Stimulated activated CD4-positive, alpha-beta T cell treated with anti-CD3 and anti-CD28 coated beads, Interleukin-1b, Interleukin-23, amount 100 ng/mL, for 48 hours (primary cell): ENCODE results near the gene HBZ.
"Not testable (repeated sequence)": the region's sequence is repeated elsewhere in the genome, so short reads cannot be mapped to it uniquely, and the experiment has no call there.

Experiments used
- DNase-seq: peaks from one replicate; pipeline ENCODE4 v3.0.0-alpha.2; 2020

The HBZ gene

DNA sequence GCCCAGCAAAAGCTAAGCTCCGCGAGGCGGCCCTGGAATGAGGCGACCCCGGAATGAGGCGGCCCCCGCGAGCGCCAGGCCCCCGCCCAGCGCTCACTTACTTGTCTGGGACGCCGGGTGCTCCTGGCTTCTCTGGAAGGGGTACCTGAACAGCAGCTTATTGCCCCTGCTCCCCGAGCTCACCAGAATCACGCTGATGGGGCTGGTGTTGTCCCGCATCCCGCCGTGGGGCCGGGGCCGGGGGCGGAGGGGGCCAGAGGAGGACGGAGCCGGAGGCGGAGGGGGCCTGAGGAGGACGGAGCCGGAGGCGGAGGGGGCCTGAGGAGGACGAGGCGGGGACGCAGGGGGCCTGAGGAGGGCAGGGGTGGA is 14.4 kb upstream of the HBZ start:
- peak; percentile 25 for DNase-seq

DNA sequence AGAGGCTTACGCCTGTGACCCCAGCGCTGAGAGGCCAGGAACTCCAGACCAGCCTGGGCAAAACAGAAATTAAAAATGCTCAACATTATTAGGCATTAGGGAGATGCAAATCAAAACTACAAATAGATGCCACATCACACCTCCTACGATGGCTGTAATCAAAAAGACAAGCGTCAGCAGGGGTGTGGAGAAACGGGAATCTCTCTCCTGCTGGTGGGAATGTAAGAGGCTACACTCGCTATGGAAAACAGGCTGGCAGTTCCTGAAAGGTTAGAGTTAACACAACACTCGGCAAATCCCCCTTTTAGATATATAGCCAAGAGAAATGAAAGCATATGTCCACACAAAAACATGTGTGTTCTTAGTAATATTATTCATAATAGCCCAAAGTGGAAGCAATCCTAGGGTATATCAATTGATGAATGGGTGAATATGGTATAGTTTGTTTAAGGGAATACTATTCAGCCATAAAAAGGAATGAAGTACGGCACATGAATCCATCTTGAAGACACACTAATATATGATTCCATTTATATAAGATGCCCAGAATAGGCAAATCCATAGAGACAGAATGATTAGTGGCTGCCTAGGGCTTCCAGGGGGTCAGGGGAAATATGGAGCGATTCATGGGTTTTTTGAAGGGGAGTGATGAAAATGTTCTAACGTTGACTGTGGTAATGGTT is 12.1 kb upstream of the HBZ start:
- no peak for DNase-seq

DNA sequence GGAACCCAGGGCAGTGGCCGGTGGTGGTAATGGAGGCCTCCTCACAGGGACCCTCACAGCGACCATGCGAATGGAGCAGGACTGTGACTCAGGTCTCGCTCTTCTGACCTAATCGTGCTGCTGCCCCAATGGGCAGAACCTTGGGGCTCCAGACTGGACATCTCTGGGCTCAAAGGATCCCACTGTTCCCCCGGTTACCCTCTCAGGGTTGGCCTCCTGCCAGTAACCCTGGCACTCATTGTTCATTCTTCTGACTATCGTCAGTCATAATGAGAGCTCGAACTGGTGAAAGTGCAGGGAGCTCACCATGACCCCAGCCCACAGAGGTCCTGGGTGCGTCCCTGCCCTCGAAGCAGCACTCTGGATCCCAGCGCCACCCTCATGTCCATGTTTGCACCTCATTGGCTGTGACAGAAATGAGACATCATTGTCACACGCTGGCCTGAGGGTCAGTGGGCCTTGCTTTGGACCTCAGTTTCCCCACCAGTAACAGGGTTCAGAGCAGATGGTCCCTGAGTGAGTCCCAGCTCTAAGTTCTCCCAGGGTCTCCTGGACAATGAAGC is 10.0 kb upstream of the HBZ start:
- DNase-seq: no peak

DNA sequence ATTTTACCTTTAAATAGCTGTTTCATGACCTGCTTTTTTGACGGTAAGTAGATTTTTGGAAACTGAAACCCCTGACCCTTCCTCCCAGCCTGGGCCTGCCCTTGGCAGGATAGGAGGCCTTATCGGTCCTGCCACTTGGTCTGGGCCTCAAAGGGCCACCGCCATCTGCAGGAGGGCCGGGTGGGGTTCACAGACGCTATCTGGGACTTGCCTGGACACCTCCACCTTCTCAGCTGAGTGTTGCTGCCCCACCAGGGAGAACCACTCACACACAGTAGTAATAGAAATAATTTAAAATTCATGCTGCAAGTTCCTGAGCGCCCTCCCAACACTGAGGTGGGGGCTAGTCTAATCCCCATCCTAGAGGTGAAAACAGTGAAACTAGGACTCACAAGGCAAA is 9.4 kb upstream of the HBZ start:
- no peak for DNase-seq

DNA sequence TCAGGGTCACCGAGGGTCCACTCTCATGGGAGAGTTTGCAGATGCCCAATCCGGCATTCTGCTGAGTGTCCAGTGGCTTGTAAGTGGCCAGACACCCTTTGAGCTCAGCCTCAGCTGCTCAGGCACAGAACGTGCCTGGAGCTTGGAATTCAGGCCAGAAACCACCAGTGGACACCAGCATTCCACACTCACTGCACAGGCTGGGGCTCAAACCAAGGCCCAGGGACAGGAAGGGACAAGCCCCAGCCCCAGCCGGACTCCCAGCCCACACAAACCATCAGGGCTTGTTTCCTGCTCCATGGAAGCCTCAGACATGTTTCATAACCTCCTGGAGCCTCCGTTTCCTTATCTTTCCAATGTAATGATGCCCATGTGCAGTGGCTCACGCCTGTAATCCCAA is 9.0 kb upstream of the HBZ start:
- no peak for DNase-seq

DNA sequence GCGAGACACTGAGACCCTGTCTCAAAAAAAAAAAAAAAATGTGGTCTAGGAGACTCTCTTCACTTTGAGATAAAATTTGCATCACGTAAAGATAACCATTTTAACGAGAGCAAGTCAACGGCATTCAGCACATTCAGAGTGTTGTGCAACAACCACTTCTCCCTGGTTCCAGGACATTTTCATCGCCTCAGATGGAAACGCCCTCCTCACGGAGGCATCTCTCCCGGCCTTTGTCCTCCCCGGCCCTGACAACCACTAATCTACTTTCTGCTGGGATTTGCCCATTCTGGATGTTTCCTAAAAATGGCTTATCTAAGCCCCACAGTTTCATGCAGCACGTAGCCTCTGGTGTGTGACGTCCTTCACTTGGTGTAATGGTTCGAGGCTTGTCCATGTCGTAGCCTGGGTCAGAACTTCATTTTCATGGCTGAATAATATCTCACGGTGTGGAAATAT is 7.6 kb upstream of the HBZ start:
- DNase-seq: no peak

DNA sequence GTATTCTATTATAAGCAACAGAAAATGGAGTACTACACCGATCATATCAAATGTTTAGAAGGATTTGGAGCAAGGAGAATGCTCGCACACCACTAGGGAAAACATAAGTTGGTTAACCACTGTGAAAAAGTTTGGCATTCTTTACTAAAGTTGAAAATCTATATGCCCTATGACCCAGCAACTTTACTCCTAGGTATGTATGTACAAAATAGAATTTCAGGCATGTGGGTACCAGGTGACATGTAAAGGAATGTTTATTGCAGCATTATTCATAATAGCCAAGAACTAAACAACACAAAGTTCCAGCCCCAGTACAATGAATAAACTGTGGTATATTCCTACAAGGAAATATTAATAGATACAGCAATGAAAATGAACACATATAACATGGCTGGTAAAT is 5.8 kb upstream of the HBZ start:
- DNase-seq: no peak

DNA sequence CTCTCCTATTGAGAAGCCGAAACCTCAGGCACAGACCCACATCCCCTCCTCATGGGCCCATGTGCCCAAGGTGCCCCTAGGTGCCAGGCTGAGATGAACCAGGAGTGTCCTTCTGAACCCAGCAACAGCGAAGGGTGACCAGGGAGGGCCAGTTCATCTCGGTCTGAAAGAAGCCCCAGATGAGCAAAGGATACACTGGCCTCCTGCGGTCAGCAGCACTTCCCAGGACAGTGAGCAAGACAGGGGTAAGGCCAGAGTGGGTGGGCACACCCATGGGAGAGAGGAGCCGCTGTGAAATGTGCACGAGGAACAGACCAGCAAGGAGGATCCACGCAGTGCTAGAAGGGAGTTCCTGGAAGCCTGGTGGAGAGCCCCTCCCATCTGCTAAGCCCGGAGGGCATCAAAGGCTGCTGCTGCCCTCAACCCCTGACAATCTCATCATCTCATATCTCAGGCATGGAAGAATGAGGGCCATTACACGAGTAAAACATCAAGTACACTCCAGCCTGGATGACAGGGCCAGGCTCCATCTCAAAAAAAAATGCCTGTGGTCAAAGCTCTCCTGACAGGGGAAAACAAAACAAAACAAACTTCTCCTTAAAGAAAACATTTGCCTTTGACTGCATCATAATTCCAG is 3.3 kb upstream of the HBZ start:
- DNase-seq: no peak

DNA sequence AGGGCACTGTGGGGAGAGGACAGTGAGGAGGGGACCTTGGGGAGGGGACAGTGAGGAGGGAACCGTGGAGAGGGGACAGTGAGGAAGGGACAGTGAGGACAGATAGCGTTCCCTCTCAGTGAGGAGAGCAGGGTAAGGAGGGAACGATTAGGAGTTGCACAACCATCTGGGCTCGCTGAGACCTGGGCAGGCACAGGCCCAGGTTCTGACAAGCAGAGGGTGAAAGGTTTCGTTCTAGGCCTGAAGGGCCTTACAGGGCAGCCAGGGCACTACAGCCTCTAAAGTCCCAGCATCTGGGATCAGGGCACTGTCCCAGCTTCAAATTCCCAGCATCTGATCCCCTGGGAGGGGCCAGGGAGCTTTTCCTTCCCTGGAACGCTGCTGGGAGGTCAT is 681 bp downstream of the HBZ start:
- not testable (repeated sequence) for DNase-seq

DNA sequence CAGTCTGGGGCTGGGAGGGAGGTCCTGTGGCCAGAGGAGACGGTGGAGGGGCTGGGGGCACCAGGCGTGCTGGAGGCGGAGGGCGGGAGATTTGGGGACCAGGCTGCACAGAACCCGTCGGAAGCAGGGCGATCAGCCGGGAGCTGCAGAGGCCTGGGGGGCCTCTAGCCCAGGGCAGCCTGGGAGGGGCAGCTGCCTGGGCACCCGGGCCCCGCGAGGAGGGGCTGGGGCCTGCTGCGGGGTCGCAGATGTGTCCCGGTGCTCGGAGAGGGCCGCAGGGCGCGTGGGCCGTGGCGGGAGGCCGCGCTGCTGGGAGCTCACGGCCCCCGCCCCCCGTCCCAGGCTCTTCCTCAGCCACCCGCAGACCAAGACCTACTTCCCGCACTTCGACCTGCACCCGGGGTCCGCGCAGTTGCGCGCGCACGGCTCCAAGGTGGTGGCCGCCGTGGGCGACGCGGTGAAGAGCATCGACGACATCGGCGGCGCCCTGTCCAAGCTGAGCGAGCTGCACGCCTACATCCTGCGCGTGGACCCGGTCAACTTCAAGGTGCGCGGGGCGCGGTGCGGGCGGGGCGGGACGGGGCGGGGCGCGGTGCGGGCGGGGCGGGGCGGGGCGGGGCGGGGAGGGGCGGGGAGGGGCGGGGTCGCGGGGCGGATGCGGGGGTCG is 1.2 kb downstream of the HBZ start:
- DNase-seq: not testable (repeated sequence)

DNA sequence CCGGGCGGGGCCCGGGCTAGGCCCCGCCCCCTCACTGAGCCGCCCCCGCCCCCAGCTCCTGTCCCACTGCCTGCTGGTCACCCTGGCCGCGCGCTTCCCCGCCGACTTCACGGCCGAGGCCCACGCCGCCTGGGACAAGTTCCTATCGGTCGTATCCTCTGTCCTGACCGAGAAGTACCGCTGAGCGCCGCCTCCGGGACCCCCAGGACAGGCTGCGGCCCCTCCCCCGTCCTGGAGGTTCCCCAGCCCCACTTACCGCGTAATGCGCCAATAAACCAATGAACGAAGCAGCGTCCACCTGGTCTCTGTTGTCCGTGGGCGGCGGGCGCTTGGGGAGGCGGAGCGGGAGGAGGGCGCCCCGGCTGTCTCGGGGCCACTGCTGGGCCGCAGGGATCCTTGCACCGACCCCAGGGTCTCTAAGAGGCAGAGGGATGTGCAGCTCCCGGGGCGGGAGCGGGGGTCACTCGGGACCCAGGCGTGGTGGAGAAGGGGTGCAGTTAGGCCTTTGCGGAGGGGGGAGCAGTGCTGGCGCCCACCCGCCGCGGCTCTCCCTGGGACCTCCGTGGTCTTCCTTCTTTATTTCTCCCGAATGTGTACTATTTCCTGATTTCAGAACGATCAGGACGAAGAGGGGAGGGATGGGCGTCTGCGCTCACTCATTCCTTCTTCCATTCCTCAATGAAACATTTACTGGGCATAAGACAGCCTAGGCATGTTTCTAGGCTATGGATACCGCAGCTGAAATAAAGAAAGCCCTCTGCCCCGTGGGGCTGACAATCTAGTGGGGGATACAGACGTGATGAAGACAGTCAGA is 2.0 kb downstream of the HBZ start:
- DNase-seq: peak; percentile 22

DNA sequence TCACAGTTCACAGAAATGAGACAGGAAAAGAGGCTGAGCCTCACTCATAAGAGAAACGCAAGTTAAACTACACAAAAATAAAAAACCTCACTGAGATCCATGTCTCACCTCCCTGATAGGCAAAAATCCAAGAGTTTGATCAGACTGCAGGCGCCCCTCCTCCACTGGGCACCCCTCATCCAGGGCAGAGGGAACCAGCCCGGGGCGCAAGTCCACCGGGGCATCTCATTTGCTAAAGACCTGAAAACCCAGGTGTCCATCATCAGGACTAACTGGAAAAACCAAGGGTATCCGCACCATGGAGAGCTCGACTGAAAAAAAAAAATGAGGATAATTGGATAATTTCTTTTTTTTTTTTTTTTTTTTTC is 2.6 kb downstream of the HBZ start:
- no peak for DNase-seq

DNA sequence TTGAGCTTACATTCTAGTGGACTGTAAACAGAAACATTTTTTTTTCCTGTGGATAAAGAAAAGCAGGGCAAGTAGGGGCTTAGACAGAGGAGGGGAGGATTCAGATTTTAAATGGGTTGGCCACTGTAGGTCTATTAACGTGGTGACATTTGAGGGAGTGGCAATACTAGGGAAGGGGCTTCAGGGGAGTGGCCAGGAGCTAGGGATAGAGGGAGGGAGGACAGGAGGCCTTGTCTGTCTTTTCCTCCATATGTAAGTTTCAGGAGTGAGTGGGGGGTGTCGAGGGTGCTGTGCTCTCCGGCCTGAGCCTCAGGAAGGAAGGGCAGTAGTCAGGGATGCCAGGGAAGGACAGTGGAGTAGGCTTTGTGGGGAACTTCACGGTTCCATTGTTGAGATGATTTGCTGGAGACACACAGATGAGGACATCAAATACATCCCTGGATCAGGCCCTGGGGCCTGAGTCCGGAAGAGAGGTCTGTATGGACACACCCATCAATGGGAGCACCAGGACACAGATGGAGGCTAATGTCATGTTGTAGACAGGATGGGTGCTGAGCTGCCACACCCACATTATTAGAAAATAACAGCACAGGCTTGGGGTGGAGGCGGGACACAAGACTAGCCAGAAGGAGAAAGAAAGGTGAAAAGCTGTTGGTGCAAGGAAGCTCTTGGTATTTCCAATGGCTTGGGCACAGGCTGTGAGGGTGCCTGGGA is 6.8 kb downstream of the HBZ start:
- no peak for DNase-seq

DNA sequence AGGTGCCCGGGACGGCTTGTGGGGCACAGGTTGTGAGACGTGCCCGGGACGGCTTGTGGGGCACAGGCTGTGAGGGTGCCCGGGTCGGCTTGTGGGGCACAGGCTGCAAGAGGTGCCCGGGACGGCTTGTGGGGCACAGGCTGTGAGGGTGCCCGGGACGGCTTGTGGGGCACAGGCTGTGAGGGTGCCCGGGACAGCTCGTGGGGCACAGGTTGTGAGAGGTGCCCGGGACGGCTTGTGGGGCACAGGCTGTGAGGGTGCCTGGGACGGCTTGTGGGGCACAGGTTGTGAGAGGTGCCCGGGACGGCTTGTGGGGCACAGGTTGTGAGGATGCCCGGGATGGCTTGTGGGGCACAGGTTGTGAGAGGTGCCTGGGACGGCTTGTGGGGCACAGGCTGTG is 7.8 kb downstream of the HBZ start:
- not testable (repeated sequence) for DNase-seq

DNA sequence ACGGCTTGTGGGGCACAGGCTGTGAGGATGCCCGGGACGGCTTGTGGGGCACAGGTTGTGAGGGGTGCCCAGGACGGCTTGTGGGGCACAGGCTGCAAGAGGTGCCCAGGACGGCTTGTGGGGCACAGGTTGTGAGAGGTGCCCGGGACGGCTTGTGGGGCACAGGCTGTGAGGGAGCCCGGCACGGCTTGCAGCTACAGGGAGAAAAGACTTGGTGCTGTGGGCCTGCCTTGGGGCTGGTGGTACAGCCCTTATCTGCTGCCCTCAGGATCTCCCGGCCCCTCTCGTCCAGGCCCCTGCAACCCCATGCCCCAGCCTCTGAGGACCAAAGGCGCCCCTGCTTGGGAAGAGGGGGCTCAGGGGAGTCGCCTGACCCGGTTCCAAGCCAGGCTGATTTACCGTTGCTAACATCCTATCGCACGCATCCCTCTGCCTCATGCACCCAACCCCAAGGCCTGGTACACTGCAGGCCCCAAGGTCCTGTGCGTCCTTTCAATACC is 8.3 kb downstream of the HBZ start:
- no peak for DNase-seq

DNA sequence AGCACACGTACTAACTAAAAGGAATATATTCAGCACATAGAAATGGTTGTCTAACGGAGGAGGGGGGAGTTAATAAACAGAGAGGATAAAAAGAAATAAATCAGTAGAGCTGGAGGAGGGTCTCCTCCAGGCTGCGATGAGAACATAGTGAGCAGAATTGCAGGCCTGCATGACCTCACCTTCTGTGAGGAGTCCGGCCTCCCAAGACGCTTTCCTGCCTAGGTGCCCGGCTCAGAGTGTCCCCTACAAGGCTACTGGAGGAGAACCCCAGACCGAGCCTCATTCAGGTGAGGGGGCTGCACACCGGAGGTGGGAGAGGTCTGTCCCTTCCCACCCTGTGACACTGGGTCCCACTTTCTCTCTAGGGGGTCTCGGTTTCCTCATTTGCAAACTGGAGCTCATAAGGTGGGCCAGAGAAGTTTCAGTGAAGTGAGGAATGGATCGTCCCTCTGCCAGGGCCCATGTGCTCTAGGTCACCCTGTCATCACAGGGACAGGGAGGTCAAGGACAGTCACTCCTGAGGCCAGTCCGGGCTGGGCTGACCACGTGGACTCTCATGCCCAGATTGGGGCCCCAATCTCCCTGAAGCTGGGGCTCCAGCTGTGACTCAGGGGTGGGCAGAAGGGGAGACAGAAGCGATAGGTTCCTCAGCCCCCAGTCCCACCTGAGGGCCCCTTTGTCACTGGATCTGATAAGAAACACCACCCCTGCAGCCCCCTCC is 10.0 kb downstream of the HBZ start:
- DNase-seq: no peak

DNA sequence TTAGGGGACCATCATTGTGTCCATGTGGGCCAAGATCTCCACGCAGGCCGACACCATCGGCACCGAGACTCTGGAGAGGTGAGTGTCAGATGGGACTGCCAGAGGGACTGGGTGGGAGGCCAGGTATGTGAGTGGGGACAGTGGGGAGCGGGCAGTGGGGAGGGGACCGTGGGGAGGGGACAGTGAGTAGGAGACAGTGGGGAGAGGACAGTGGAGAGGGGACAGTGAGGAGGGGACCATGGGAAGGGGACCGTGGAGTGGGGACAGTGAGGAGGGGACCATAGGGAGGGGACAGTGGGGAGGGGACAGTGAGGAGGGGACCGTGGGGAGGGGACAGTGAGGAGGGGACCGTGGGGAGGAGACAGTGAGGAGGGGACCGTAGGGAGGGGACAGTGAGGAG is 10.7 kb downstream of the HBZ start:
- not testable (repeated sequence) for DNase-seq

DNA sequence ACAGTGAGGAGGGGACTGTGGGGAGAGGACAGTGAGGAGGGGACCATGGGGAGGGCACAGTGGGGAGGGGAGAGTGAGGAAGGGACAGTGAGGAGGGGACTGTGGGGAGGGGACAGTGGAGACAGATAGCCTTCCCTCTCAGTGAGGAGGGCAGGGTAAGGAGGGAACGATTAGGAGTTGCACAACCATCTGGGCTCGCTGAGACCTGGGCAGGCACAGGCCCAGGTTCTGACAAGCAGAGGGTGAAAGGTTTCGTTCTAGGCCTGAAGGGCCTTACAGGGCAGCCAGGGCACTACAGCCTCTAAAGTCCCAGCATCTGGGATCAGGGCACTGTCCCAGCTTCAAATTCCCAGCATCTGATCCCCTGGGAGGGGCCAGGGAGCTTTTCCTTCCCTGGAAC is 11.3 kb downstream of the HBZ start:
- not testable (repeated sequence) for DNase-seq

DNA sequence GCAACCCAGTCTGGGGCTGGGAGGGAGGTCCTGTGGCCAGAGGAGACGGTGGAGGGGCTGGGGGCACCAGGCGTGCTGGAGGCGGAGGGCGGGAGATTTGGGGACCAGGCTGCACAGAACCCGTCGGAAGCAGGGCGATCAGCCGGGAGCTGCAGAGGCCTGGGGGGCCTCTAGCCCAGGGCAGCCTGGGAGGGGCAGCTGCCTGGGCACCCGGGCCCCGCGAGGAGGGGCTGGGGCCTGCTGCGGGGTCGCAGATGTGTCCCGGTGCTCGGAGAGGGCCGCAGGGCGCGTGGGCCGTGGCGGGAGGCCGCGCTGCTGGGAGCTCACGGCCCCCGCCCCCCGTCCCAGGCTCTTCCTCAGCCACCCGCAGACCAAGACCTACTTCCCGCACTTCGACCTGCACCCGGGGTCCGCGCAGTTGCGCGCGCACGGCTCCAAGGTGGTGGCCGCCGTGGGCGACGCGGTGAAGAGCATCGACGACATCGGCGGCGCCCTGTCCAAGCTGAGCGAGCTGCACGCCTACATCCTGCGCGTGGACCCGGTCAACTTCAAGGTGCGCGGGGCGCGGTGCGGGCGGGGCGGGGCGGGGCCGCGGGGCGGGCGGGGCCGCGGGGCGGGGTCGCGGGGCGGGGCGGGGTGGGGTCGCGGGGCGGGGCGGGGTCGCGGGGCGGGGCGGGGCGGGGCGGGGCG is 11.8 kb downstream of the HBZ start:
- DNase-seq: not testable (repeated sequence)

DNA sequence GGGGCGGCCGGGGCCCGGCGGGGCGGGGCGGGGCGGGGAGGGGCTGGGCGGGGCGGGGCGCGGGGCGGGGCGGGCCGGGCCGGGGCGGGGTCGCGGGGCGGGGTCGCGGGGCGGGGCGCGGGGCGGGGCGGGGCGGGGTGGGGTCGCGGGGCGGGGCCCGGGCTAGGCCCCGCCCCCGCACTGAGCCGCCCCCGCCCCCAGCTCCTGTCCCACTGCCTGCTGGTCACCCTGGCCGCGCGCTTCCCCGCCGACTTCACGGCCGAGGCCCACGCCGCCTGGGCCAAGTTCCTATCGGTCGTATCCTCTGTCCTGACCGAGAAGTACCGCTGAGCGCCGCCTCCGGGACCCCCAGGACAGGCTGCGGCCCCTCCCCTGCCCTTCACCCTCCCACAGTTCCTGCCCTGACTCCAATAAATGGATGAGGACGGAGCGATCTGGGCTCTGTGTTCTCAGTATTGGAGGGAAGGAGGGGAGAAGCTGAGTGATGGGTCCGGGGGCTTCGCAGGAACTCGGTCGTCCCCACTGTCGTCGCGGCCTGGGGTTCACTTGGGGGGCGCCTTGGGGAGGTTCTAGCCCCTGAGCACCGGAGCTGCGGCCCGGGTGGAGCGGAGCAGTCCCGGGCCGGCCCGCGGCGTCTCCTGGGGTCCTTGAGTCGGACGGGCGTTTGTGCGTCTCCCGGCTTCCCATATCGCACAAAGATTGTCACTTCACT is 12.5 kb downstream of the HBZ start:
- DNase-seq: no peak
